Ishikawa (cell line): ENCODE data around the gene DGCR8.

ENCODE experiments used
- RAD21 ChIP-seq: IDR thresholded peaks from 2 replicates; pipeline ENCODE4 v1.6.1; 2012; ENCODE audit warnings: low read depth
- REST ChIP-seq: IDR thresholded peaks from 2 replicates; pipeline ENCODE4 v1.6.1; 2012; ENCODE audit warnings: low read depth, mild to moderate bottlenecking
- TAF1 ChIP-seq: IDR thresholded peaks from 2 replicates; pipeline ENCODE4 v1.6.1; 2012; ENCODE audit warnings: low read depth, mild to moderate bottlenecking

- TF ChIP-seq REST (no peak), RAD21 (no peak), TAF1 (no peak)
Observed at GRCh38 chr22:20033045-20033706, 46.9 kb upstream of the DGCR8 start.
